ENCODE measurements around the gene DPYSL5.
A peak's percentile ranks its signal among the peaks of the same experiment; 100 is the strongest.

DPYSL5 gene

DNA sequence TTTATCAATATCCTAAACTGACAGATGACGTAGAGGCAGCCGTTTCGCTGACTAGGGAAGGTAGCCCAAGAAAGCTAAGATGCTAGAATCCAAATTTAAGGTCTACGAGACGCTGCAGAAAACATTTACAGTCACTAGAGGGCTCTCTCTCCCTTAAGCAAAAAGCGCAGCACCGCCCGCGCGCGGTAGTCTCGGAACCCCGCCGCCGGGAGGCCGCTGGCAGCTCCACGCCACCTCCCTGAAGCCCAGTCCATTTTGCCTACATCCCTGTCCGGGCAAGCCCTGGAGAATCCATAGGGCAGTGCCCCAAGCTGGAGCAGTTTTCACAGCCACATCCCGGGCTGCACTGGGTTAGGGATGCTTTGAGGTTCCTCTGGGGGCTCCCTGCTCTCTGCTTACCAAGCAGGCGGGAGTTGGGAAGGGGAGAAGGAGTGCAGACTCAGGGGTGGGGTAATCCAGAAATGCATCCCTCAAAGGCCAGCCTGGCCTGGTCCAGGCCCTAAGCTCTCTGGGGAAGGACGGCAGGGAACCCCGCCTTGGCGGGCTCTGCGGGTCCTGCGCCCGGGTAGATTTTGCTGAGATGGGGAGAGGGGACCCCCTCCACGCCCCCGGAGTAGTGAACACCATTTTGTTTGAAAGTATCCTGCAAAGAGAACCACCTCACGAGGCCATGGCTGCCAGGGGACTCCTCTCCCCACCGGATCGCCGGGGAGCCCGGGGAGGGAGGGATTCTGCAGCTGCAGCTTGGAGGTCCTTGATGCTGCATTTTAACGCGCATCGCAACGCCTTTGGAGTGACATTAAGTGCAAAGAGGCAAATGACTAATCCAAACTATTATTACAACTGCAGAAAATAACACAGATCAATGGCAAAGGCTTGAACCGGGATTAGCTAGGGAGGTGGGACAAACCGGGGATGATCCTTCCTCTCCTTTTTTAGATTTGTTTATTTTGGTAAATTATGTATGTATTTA, 1.3 kb upstream of the DPYSL5 start:
- peak; percentile 96 for DNase-seq

DNA sequence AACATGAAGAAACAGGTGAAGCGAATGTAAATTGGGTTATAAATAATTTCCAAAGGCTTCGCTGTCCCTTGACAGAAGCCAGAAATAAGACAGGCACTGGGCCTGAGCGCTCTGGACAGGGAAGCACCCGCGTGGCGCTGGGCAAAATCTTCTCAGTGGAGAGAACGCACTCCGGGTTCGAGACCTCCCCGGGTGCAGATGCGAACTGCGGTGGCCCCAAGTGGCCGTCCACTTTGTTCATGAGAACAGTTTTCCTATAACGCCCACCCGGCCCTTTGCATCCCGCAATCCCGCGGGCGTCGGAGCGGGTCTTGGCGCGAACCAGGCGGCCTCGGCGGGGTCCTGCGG, 651 bp upstream of the DPYSL5 start:
- DNase-seq: peak; percentile 81

DNA sequence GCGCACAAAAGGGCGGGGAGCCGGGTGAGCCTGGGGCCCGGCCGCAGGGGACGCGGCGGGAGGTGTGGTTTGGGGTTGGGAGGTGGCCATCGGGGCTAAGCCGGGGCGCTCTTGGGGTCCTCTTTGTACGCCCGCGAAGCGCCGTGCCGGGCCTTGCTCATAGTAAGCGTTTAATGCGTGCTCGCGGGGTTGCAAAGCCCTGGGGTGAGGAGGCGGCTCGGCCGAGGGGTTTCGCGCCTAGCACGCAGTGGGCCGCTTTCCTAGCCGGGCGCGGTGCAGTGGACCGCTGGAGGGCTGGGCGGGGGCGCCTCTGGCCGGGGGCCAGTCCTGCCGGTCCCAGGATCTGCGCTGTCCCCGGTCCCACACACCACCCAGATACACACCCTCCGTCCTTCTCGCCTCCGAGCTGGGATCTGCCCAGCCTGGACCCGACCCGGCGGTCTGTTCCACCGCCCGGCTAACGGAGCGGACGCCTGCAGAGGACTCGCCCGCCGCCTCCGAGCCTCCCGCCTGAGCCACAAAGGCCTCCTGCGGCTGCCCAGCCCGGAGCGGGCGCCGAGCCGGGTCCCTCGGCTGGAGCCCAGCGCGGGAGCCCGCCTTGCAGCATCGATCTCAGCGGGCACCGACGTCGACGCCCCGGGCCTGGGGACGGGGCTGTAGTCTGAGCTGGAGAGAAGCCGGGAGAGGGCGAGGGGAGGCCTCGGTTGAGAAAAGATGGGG, 564 bp downstream of the DPYSL5 start:
- peak; percentile 52 for DNase-seq

DNA sequence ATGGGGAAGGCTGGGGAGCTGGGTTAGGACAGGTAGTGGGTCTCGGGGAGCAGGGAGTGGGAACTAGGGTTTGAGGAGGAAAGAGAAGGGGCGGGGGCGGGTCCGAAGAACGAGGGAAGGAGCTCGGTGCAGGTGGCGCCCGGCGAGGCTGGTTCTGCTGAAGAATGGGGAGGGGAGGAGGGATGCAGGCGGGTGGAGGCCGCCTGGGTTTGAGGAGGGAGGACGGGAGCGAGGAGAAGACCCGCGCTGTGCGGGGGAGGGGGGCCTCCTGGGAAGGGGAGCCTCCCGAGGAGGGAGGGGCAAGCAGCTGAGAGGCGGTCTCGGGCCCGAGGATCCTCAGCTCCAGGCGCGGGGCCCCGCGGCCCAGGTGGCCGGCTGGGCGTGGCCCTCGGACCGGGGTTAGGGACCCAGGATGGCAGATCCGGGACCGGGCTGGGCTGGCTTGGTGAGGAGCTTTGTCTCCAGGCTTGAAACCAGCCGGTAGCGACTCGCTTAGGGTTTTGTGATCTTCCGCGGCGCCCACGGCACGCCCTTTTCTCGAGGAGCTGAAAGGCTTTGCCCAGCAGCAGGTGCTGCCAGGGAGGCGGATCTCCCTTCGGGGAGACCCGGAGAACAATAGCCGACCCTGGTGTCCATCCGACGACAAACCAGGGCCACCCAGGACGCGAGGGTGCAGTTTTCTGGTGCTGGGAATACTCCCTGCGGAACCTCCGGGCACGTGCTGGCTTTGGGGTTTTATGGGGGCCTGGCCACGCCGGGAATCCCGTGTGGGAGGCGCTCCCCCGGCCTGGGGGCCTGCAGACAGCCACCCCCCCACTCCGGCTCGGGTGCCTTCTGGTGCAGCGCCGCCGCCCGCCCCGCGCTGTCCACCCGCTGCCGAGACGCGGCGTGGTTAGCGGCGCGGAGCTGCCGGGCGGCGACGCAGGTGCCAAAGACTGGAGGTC, 1.4 kb downstream of the DPYSL5 start:
- peak; percentile 67 for DNase-seq

DNA sequence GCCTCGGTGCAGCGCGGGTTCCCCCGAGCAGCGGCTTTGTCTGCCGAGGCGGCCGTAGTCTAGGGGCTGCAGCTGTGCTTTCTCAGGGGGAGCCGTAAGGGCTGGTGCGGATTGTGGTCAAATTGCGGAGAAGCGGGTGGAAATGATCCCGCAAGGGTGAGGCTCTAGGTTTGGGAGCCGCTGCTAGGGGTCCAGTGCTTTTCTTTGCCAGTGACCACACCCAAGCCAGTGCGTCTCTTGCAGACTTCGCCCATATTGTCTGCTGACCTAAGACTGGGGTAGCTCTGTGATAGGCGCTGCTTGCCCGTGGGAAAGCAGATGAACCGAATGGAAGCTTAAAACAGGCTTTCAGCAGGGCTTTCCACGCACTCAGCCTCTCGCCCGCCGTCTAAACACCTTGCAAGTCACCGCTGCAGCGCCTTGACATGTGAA, 2.1 kb downstream of the DPYSL5 start:
- no peak for DNase-seq

DNA sequence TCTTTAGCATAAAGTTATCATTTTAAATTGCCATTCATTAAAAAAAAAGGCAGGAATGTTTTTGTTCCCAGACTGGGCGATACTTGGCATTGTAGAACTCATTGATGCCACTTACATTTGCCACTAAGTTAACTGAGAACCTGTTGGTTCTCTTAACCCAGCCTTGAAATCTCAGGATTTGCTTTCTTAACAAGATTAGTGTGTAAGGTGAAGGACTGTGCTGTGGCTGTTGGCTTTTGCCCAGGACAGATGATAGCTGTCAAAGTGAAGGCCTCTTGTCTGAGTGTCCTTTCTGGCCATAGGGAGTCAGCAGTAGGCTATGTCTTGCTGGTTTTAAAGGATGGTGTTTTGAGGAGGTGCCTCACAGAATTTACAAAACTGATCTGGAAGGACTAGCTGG, 2.6 kb downstream of the DPYSL5 start:
- DNase-seq: no peak

DNA sequence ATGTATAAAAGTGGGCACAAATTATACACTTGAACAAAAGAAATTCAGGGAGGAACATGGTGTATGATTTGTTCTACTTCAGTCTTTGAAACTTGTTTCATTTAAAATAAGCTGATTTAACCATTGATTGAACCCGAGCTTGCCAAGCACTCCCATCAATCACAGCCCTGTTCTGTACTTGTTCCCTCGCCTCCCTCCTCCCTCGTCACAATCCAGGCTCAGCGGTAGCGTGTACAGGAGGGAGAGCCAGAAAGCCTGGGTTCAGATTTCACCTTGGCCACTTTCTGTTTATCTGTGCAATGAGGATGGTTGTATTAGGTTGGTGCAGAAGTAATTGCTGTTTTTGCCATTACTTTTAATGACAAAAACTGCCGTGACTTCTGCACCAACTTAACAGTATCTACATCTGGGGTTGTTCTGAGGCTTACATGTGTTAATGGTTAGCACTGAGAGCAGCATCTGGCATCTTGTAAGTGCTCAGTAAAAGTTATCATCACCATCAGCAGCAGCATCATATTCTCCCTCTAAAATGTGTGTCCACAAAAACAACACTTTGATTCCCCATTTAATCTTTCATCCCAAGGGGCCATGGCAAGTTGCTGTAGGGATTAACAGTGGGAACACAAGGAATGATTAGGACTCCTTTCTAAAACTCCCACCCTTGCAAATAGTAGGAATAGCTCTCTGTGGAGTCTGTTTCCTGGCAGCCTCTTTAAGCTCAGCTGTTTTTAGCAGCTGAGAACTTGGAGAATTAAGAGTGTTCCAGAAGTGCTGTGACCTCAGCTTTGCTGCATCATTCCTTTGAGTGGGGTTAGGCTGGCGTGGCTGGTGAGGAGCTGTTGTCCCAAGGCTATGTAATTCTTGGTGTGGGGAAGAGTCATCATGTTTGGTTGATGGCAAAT, 4.7 kb downstream of the DPYSL5 start:
- no peak for DNase-seq

DNA sequence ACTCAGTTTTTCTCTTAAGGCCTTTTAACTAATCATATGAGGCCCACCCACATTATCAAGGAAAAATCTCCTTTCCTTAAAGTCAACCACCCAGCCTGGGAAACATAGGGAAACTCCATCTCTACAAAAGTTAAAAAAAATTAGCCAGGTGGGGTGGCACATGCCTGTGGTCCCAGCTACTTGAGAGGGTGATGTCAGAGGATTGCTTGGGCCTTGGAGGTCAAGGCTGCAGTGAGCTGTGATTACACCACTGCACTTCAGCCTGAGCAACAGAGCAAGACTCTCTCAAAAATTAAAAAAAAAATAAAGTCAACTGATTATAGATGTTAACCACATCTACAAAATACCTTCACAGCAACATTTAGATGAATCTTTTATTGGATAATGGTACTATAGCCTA, 5.8 kb downstream of the DPYSL5 start:
- no peak for DNase-seq

DNA sequence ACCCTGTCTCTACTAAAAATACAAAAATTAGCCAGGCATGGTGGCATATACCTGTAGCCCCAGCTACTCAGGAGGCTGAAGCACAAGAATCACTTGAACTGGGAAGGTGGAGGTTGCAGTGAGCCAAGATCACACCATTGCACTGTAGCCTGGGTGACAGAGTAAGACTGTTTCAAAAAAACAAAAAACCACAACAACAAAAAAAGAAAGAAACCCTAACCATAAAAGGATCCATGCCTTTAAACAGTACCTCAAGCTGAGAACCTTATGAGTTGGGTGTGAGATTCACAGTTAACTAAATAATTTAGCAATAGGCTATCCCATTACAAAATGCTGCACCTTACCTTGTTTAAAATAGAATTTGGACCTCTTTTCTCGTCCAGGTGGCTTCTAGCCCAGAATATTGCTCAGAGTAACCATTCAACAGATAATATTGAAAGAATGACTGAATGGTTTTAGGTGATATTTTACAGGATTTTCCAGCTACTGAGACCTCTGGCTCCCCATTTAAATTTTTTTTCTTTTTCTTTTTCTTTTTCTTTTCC, 6.4 kb downstream of the DPYSL5 start:
- no peak for DNase-seq

DNA sequence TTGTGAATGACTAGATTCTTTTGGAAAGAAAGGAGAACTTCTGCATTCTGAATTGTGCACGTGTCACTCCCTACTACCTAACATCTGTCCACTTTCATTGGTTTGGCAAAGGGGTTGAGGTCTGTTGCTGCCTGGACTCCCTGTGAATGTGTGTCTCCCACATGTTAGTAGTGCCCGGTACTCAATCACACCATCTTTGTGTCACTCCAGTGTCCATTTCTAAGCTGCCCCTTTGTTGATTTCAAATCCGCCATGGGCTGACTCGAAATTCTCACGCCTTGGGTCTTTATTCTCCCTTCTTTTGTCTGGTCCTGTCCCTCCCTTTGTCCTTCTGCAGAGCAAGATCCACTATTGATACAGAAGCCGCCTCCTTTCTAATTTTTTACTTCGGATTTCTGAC, 7.5 kb downstream of the DPYSL5 start:
- DNase-seq: no peak

DNA sequence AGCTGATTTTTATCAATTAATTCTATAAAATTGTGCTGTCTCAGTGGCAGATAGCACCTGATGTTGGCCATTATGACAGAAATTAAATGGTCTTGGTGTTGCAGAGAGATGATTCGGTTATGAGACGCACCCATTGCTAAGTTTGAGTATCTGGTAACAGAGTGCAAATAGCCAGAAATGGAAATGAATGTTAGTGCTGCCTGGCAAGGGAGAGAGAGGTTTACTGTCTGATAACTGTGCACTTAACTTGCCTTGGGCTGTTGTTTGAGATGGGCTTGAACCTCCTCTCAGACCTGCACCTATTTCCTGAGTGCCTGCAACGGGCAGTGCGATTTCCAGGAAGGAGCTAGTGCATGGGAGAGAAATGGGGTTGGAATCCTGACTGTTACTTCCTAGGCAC, 11.7 kb downstream of the DPYSL5 start:
- no peak for DNase-seq

DNA sequence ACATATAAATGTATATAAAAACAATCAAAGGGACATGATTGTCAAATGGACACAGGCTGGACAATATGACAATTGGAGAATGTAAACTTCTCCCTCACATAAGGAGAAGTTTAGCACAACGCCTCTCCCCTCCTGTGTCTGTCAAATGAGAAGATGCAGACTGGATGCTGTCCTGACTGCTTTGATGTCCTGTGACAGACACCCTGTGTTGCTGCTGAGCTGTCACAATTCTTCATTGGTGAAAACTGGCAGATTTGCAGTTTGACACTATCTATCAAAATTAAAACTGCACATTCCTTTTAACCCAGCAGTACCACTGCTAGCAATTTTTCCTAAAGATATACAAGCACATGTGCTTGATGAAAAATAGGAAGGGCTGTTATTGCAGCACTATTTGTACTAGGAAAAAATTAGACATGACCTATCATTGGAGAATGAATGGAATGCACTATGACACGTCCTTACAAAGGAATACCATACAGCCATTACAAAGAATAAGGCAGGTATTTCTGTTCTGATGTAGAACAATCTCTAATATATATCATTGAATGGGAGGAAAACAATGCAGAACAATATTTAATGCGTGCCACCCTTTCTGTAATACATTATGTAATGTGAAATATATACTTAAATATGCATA, 12.4 kb downstream of the DPYSL5 start:
- DNase-seq: no peak

DNA sequence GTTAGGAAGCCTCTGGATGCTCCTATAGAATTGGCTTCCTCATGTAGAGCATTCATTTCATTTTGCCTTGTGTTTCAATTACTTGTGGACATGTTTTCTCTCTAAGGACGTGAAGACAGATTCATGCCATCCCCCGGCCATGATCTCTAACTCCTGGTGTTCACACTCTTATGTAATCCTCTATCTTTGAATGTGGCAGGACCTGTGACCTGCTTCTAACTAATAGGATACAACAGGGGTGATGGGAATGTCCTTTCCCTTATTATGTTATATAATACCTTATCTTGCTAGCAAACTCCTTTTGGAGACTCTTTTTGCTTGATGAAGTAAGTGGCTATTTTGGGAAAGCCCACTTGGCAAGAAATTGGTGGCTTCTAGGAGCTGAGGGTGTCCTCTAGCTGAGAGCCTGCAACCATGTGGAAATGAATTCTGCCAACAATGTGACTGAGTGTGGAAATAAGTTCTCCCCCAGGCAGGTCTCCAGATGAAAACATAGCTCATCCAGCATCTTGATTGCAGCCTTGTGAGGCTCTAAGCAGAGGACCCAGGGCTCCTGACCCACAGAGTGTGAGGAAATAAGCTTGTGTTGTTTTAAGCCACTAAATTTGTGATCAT, 13.8 kb downstream of the DPYSL5 start:
- no peak for DNase-seq

DNA sequence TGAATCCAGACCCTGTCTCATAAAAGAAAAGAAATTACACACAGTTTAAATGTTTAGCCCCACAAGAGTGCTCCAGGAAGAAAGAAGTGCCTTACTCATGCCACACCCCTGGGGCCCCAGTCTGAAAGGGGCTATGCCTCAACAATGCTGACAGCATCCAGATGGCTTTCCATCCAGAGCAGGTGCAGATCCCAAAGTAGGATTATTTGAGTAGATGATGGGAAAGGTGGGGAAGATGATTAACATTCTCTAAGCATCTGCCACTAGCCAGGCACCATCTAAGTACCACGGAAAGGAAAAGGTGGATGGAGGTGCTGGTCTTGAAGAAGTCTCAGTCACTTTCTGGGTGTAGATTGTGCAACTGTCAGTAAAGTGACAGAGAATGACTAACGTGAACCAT, 16.3 kb downstream of the DPYSL5 start:
- peak; percentile 36 for DNase-seq

DNA sequence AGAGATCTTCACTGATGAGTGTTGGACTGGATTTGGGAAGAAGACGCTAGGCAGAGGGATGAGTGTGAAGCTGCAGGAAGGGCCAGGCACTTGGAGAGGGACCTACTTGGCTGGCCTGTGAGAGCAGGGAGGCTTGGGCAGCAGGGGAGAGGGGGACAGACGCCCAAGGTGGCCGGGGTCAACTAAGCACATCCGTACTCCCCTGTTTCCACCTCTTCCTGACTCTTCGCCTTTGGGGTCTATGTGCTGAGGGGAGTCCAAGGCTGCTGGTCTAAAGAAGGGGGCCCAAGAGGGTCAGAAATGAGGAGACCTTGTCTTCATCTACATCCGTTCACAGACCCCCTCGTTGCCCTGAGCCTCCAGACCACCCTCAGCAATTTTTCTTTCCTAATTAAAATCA, 16.7 kb downstream of the DPYSL5 start:
- DNase-seq: no peak

DNA sequence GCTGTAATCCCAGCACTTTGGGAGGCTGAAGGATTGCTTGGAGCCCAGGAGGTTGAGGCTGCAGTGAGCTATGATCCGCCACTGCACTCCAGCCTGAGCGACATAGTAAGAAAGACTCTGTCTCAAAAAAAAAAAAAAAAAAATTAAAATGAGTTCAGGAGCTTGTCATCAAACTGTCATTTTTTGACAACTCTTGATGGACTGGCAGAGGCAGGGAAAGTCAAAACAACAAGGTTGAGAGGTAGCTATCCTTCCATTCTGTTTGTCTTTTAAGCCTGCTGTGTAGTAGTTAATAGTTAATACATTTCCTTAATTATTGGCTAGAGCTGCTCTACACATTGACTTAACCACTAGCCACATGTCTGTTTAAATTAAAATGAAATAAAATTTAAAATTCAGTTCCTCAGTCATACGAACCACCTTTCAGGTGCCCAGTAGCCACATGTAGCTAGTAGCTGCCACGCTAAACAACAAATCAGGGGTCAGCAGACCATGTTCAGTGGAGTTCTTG, 22.7 kb downstream of the DPYSL5 start:
- DNase-seq: no peak

DNA sequence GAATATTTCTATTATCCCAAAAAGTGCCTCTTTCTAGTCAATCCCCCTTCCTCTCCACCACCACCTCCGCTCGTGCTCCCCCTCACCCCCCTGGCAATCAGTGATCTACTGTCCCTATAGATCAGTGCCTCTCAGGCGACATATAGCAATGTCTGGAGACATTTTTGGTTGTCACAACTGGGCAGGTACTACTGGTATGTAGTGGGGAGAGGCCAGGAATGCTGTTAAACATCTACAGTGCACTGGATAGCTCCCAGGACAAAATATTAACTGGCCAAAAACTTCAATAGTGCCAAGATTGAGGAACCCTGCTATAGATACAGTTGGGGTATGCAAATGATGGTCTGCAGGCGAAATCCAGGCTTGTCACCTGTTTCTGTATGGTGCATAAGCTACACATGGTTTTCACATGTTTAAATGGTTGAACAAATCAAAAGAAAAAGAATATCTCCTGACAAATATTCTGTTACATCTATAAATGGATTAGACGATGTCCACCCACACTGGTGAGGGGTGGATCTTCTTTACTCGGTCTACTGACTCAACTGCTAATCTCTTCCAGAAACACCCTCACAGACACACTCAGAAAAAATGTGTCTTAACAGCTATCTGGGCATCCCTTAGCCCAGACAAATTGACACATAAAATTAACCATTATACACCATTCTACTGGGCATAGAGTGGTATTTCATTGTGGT, 25.5 kb downstream of the DPYSL5 start:
- DNase-seq: no peak

DNA sequence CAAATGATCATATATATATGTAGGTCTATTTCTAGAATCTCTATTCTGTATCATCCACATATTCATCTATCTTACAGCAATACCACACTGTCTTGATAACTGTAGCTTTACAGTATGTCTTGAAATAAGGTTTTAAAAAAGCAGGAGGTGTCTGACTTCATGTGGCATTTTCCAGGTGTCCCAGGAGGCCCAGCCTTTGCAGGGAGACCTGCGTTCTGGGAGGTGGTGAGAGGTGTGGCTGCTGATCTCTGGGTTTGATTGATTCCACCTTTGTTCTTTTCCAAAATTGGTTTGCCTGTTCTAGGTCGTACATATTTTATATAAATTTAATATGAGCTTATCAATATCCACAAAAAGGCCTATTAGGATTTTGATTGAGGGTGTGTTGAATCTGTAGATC, 26.6 kb downstream of the DPYSL5 start:
- no peak for DNase-seq

DNA sequence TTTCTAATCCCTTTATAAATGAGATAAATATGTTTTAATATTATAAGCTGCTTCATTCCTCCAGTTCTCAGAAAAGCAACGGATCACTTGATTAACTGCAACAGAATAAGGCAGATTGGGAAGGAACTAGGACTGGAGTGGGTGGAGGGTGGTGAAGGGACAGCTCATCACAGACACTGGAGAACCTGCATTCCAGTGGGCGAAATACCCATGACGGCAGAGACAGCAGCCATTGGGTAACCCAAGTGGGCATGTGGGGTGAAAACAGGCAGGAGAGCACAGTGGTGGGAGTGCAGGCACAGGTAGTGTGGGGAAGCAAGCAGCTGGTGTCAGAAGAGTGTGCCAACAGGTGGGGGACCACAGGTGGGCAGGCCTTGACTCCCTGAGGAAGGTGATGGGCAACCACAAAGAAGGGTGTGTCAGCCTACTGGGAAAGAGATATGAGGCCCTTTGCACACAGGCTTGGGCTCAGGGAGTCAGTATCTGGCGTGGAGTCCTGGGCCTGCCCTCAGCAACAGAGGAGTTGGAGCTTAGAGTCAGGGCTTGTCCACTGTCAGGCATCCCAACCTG, 27.2 kb downstream of the DPYSL5 start:
- no peak for DNase-seq

DNA sequence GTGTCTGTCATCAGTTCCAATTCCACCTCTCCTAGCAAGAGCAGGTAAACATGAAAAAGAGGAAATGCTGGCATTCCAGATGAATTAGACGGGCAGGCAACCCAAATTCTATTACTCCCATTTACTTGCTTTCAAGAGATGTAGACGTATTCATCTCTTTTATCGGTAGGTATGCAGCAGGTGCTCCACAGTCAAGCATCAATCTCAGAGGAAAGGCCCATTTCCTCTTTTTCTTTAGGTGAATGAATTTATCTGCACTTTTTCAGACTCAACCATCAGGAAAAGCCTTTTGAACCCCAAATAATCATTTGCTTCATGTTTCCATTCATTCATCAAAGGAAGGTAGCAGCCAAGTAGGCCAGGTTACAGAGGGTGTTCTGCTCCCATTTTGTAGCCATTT, 27.9 kb downstream of the DPYSL5 start:
- no peak for DNase-seq
